Retina (tissue), 1 donor: ENCODE measurements around the gene HIVEP3.

Experiments used
- DNase-seq: peaks from one replicate; pipeline ENCODE4 v3.0.0-alpha.2; 2016

The HIVEP3 gene

DNA sequence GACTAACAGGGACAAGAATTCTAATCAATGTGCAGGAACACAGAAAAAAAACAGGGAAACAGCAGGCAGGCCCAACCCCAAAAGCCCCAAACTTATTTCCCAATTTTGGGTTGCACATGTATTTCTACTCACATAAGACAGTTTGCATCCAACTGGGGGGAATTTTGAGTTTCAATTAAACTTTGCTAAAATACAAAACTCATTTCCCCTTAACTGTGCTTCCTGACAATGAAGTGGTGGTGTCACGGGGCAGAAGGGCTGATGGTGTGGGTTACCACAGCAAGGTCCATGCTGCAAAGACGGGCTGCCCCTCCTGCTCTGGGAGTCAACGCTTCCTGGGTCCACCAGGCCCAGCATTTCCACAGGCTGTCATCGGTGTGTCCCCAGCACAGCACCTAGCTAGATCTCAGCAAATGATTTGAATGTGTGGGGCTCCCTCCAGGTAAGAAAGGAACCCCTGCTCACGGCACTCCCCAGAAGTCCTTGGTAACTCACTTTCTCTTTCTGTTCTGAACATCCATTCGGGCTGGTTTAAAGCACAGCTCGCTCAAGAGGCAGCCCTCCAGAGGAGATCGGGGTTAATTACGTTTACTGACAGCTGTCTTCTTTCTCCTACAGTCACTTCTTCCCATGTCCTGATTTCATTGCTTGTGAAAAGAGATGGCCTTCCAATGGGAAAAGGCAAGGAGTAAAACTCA is 27.4 kb downstream of the HIVEP3 start:
- DNase-seq = peak; percentile 26

DNA sequence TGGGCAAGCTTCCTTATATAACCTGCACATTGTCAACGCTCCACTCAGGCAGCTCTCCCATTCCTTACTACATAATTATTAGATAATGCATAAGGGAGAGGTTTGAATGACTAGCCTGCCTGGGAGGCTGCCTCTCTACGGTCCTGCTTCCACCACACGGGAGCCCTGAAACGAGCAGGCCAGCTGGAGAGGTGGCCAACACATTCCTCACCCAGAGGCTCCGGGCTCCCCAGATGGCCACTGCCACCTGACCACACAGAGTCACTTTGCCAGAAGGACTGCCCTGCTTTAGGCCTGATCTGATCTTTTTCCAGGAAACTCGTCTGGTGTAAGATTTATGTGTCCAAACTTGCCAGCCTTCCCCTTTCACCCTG is 27.9 kb downstream of the HIVEP3 start:
- DNase-seq = no peak

DNA sequence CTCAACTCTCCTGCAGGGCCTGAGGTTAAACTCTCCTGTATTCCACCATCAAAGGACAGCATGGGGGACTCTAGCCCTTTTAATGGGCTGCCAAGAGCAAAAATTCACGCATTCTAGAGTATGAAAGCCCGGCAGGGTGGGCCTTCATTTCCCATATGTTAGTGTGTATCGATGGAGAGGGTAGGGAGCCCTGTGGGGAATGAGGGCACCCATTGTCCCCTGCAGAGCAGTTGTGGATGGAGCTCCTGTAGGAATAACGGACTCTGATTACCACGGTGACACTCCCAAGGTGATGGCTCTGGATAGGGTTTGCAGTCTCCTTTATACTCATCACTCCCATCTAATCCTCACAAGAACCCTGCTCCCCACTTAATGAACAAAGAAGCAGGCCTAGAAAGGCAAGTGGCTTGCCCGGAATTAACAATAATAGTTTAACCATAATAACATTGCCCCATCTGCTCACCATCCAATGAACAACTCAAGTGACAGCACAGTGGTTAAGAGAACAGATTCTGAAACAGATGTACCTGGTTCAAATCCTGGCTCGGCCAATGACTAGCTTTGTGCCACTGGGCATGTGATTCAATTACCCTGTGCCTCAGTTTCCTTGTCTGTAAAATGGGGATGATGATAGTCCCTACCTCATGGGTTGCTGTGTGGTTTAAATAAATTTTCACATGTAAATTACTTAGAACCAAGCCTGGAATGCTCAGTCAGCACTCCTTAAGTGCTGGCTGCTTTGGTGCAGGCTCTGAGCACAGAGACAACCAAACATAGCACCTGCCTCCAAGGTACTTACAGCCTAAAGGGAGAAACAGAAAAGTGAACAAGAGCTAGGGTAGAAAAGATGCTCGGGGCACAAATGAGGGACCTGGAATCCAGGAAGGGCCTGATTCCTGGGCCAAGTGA is 29.0 kb downstream of the HIVEP3 start:
- DNase-seq = no peak

DNA sequence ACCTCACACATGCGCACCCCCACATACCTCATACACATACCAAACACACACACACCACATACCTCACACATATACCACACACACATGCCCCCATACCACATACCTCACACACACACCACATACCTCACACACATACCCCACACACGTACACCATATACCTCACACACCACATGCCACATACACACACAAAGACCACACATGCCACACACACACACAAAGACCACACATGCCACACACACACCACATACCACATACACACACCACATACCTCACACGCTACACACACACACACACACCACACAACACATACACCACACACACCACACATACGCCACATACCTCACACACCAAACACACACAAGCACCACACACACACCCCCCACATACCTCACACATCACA is 30.0 kb downstream of the HIVEP3 start:
- DNase-seq = no peak

DNA sequence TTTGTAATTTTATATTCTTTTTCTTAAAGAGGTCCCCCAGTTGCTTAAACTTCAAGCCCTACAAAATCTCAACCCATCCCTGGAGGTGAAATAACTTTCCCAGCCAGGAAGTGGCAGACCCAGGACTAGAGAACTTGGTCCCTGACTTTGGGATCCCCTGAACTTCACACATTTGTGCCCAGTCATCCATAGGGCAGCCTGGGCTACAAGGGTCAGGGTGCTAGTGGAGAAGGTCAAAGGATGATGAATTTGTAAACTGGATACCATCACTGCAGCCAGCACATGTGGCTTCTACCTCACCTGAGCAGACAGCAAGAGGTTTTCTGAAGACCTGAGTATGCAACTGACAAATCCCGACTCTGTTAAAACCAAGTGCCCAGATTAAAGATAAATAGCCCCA is 31.4 kb downstream of the HIVEP3 start:
- DNase-seq = no peak

DNA sequence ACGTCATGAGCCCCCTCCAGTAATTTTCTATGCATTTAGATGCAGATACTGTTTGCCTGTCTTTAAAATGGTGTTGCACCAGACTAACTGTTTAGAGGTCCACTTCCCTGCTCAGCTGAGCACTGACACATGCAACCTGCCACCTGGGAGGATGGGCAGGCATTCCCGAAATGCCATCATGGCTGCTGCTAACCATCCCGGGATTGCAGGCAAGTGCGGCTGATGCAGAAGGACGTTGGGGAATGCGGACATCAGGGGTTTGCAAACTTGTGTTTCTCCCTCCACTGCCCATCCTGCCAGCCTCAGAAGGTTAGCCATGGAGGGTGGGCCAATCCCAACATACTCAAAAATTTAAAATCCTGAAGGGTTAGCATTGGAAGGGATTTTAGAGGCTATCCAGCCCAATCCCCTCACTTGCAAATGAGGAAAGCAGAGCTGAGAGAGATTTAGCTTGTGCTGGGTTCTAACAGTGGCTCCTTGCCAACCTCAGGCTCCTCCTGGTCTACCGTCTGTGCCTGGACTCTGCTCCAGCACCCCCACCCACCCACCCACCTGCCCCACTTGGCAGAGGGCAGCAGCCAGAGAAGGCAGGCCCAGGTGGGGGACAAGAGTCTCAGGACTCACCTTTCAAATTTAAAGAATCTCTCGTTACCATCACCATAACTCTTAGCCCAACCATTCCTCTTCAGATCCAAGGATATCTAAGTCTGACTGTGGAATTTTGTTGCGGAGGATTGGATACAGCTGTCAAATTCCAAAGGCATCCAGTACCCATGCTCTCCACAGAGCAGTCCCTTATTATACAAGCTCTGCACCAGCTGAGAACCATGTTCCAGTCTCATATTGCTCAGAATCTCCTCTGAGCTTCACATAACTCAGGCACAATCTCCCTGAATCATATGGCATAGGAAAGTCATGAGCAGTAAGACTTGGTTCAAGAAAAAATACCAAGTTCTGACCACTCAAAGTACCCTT is 34.2 kb downstream of the HIVEP3 start:
- no peak for DNase-seq

DNA sequence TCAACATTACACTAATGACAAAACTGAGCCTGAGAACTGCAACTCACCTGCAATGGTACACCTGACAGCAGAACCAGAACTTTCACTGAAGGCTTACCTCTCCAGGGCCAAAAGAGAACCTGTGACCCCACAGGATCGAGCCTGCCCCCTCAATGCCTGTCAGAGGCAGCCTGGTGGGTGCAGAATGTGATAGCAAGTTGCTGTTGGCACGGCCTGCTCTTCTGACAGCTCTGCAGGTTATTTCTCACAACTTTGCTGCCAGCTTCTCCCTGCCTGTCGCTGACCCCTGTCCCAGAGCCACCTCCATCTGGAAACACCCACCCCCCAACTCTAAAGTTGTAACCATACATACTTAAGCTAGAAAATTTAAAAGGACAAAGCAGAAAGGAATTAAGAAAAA is 35.2 kb downstream of the HIVEP3 start:
- no peak for DNase-seq

DNA sequence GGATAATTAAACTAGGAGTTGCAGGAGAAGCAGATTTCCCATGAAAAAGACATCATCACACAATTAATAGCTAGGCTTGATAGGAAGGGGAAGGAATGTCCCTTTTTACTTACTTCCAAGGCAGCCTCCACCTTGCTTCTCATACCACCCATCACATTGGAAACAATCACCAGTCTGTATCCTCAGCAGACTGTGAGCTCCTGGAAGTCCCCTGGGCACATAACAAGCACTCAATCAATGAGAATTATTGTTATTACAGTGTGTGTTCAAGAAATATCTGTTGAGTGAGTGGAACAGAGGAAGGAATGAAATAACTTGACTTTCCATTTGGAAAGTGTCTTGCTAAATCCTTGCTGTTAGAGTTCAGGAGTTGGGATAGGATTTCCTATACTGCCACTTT is 36.2 kb downstream of the HIVEP3 start:
- DNase-seq = no peak

DNA sequence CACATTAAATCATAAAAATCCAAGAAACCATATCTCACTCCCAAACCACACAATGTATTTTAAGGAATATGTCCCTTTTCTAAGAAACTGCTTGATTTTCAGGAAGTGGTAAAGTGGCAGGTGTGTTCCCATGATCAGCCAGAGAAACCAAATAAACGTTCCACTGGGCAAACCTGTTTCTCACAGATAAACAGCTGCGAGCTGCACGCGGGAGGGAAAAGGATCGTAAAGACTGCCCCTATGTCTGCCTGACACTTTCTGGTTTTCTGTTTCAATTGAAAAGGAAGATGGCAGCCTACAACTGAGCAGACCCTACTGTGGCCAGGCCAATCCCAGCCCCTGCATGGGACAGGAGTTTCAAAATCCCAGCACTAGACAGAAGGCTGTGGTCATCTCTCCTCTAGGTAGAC is 36.6 kb downstream of the HIVEP3 start:
- DNase-seq = no peak

DNA sequence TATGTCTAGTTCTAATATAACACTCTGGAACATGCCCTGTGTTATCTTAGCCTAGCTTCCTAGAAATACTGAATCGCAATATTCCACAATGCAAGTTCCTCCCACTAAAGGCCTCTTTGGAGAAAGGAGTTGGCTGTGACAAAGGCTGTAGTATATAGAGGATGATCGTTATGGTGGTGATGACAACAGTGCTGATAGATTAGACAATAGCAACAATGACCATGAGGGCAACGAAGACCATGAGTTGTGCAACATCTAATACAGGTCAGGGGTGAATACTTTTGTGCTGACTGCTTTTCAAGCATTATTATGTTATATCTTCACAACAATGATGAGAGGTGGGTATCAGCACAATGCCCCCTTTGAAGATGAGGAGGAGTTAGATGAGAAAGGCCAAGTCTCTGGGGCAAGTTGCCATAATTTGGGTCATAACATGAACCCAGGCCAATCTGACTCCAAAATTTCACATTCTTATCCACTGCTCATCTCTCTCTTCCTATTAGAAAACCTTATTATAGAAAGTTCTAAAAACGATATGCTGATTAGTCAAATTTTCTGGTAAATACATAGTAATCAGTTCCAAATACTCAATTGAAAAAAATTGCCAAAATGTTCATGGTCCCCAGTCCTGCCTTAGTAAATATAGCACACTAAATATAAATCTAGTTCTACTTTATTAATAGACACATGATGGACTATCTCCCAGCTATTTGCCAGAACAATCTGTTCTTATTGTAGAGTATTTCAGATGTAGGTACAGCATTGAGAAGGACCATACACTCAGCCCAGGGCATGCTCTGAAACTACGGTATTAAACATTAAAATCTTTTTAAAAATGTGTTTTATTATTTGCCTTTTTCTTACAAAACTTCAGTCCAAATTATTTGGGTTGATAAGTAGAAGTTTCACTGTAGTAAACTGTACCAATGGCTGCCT is 37.5 kb downstream of the HIVEP3 start:
- no peak for DNase-seq

DNA sequence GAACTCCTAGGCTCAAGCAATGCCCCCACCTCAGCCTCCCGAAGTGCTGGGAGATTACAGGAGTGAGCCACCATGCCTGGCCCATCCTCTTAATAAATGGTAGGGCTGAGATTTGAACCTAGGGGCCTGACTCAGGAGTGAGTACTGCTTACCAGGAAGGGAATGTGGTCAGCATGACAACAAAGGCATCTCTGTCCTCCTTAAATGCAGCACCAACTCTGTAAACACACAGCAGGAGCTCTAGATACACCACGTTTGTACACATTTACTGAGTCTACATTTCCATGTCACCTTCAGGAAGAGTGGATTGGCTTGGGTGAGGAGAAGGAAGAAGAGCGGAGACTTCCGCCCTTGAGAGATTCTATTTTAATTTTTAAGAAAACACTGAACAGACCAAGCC is 38.5 kb downstream of the HIVEP3 start:
- DNase-seq = no peak

DNA sequence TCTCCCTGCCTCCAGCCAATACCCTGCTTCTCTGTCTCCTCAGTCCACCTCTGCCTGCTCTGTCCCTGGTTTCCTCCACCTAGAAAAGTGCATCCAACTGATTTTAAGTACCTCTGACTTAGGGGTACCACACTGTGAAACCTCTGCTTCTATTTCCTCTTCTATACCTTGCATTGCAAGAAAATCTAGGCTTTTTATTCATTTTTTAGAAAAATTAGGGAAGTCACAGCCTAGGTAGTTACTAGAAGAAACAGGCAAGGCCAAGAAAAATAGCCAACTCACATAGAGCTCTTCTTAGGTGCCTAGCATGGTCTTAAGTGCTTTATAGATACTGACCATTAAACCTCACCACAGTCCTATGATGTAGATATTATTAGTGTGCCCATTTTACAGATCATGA is 39.1 kb downstream of the HIVEP3 start:
- no peak for DNase-seq

DNA sequence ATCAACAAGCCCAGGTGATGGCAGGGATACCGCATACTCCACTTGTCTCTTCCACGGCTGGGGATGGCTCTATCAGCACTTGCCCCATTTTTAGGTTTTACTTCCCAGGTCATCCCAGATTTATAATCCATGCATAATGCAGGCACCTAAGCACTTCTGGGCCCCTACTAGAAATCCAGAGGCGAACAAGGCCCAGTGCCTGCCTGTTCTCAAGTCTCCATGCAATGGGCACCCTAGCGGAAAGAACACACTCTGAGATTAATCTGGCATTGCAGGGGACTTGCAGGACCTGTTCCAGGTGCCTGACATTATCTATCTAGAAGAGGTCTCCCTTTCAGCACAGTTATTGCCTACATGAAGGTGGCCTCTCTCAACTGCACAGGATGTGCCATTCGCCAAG is 39.8 kb downstream of the HIVEP3 start:
- no peak for DNase-seq

DNA sequence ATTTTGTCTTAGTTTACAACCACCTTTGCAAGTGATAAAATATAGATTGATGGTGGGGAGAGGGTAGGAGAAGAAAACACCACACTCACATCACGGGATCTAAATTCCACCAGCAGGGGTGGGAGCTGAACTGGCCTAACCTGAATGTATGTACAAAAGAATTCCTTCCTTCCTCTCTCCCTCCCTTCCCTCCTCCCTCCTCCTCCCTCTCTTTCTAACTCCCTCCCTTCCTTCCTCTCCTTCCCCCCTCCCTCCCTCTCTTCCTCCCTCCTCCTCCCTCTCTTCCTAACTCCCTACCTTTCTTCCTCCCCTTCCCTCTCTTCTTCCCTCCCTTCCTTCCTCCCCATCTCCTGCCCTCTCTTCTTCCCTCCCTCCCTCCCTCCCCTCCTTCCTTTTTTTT is 40.2 kb downstream of the HIVEP3 start:
- no peak for DNase-seq

DNA sequence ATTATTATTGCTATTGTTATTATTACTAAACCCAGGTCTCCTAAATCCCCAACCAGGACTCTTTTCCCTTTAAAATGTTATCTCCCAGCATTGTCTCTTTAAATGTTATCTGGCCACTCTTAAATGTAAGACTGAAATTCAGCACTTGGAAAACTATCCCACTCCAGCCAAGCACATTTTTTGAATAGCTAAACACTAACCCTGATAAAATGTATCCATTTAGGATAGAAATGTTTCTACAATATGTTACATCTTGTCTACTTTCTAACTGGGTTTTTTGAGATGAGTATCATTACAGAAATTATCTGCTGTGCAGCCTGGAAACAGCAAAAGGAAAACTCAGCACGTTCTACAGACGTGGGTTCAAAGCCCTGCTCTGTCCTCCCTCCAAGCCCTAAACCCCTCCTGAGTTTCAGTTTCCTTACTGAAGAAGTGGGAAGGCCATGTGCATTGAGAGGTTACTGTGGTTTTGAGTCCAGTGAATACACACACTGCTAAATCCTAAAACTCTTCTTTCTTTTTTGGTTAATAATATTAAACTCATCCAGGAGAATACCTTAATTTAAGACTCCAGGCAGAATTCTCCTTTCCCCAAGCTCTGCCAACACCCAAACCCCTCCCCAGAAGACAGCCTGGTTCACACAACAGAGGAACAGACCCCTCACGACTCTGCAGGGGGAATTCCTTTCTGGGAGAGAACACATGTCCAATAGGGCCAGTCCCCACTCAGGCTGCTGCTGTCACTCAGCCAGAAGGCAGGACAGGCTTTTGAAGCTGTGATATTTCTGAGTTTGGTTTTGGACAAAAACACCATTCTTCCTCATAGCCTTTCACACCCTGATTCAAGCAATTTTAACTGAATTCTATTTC is 41.9 kb downstream of the HIVEP3 start:
- DNase-seq = no peak

DNA sequence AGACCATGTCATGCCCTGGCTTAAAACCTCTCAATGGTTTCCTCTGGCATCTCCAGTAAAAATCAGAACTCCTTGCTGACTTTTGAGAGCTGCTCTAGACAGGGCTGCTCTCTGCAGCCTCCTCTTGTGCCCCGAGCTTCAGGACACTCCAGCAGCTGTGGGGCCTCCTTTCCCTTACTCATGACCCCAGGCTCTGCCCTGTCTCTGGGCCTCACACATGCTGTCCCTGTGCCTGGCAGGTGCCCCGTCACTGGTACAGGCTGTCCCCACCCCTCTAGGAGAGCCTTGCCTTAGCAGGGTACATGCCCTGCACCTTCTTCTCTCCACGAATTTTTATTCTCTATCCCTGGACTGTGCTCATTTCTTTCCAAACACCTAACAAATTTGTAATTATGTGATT is 43.2 kb downstream of the HIVEP3 start:
- DNase-seq = no peak

DNA sequence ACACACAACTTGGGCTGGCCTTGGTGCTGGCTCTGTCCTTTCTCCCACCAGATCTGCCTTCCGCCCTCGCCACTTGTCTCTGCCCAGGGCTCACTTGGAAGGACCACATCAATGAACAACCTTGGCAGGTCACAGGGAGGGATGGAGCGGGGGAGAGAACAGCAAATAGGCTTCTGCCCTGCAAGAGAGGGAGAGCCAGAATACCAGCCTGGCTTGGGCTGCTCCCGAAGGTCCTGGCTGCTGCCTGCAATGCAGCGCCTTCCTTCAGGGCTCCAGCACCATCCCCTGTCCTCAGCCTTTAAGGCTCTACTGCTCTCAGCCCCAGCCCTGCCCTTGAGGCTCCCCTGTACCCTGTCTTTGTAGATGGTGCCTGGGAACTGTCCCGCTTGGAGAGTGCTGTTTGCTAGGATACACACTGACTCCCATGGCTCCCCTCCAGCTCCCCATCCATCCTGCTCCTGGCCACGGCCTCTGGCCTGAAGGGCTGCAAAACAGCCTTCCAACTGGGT is 43.8 kb downstream of the HIVEP3 start:
- DNase-seq = no peak

DNA sequence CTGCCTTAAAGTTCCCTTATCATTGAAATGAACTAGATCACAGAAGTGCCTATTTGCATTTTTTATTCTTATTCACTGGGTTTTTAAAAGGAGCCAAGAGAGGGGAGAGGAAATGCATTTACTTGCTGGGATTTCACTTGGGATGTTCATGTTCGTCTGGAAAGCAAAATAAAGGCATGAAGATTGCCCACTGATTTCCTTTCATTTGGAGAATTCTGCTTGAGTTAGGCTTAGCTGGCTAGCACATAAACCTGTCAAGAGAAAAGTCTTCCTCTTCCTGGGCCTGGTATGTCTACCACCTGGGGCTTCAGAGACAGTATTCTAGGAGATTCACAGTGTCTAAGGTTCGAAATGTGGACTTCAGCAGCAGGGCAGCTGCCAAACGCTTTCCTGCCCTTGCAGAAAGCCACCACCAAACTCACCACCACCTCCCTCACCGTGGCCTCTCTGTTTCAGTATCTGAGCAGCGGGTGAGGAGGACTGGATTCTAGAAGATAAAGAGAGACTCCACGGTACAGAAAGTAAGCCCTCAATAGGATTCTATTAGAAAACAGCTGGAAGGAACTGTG is 44.5 kb downstream of the HIVEP3 start:
- no peak for DNase-seq

DNA sequence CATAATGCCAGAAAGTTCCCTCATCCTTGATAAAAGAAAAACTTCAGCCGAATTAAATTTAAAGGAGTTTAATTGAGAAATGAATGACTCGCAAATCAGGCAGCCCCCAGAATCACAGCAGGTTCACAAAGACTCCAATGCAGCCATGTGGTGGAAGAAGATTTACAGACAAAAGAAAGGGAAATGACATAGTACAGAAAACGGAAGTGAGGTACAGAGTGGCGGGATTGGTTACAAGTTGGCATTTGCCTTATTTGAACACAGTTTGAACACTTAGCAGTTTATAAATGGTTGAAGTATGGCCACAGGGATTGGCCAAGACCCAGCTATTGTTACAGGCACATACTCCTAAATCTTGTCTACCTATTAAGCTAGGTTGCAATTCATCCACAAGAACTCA is 46.6 kb downstream of the HIVEP3 start:
- DNase-seq = no peak

DNA sequence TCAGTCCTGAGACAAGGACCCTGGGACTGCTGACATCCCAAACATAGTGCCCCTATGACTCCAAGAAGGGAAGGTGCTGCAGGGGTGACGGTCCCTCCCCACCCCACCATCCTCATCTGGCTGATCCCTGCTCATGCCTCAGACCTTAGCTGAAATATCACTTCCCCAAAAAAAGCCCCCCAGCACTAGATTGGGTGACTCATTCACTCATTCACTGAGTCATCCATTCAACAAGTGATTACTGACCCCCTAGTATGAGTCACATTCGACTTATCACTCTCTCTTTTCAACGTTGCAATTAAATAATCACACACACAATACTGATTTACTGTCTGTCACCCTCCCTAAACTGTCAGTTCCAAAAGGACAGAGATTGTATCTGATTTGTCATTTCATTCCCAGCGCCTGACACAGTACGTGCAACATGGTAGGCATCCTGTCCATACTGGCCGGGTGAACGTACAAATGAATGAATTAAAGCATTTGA is 48.6 kb downstream of the HIVEP3 start:
- no peak for DNase-seq
